Breast epithelium (tissue), 4 donors: ENCODE measurements around the gene MAMSTR. TPM values are rescaled to one million over a fixed set of nuclear protein-coding genes. Genes with fewer than 3 reads are reported as not detected.

Experiments used
- DNase-seq, 2 donors: peaks; one replicate each; pipeline ENCODE4 v3.0.0-alpha.2; 2019; ENCODE audit warnings: low spot score in 2 of 2
- H3K27ac ChIP-seq, 2 donors: fragments of 200-600 bp; sonication (generic) in 1 of 2; one replicate each; pipeline ENCODE4 v1.5.1; 2016 to 2019; ENCODE audit warnings: mild to moderate bottlenecking in 1 of 2
- H3K27me3 ChIP-seq, 2 donors: fragments of 200-600 bp; sonication (generic) in 1 of 2; one replicate each; pipeline versions ENCODE4 v1.5.1 to v1.6.0; 2017 to 2019; ENCODE audit warnings: control low read depth in 1 of 2, mild to moderate bottlenecking in 1 of 2
- H3K36me3 ChIP-seq: fragments of 200-600 bp; one replicate; pipeline ENCODE4 v1.5.1; 2019
- H3K4me1 ChIP-seq, 2 donors: fragments of 200-600 bp; sonication (generic); one replicate each; pipeline ENCODE4 v1.5.1; 2016 to 2019; ENCODE audit warnings: control low read depth in 1 of 2
- H3K4me3 ChIP-seq, 3 donors: fragments of 200-600 bp; sonication (generic); 1 replicate in 2 of 3; 2 replicates in 1 of 3; pipeline ENCODE4 v1.5.1; 2016 to 2019; ENCODE audit warnings: mild to moderate bottlenecking in 3 of 3, moderate library complexity in 2 of 3
- H3K9me3 ChIP-seq, 2 donors: fragments of 200-600 bp; sonication (generic) in 1 of 2; one replicate each; pipeline ENCODE4 v1.5.1; 2016 to 2019; ENCODE audit warnings: control low read depth in 1 of 2
- CTCF ChIP-seq, 3 donors: fragments of 450-650 bp; IDR thresholded peaks; one replicate each; pipeline ENCODE4 v1.5.1; 2016 to 2017; ENCODE audit warnings: antibody characterized with exemption in 3 of 3, mild to moderate bottlenecking in 3 of 3, moderate library complexity in 3 of 3
- POLR2A ChIP-seq: fragments of 450-650 bp; IDR thresholded peaks from one replicate; pipeline ENCODE4 v1.6.1; 2016; ENCODE audit warnings: antibody characterized with exemption, mild to moderate bottlenecking, moderate library complexity
- POLR2AphosphoS5 ChIP-seq, 3 donors: sonication (generic); formaldehyde crosslinking; IDR thresholded peaks; one replicate each; pipeline ENCODE4 v1.6.1; 2017; ENCODE audit warnings: antibody characterized with exemption in 3 of 3
- intact Hi-C: fragments of 100-400 bp; cut with DNase I; formaldehyde crosslinking; loops from one replicate; pipeline ENCODE4 v1.15.1; 2023; ENCODE audit warnings: low total_unique reads
- total RNA-seq, 3 donors: library from RNA; depleted of rRNA; stranded (reverse); fragments of >200 nt; gene quantifications; one replicate each; pipeline ENCODE4 v1.1.0, GENCODE V29; 2016

MAMSTR gene
- total RNA-seq, 3 donors from 2014 or later: 0.32 to 1.9 (median 1.3) TPM

GRCh38 chr19:48755084-48755641, 35.6 kb upstream of the MAMSTR start, which contains the start of gene FGF21:
Gene FGF21, plus strand, starts transcription at chr19:48755524. Its CDS starts 713 bp downstream, at chr19:48756237.
- H3K4me3 ChIP-seq: no peak within 1 kb of the TSS
- H3K27me3 ChIP-seq: no peaks in the 10 kb centered on the region
- H3K27ac ChIP-seq: no peak within 1 kb of the TSS
- H3K36me3 ChIP-seq: no peaks in the 10 kb centered on the region
- intact Hi-C loops: loop anchor here (5.0 kb wide), 1 partner anchor 1228 kb away; no protein-coding TSS in a partner anchor
- H3K4me1 ChIP-seq: no peaks in the 10 kb centered on the region
- no peak for TF ChIP-seq POLR2A
- no peak for TF ChIP-seq POLR2AphosphoS5 (IDR thresholded peaks at IDR 0.05)
- TF ChIP-seq CTCF (IDR thresholded peaks at IDR 0.05): no peak
- H3K9me3 ChIP-seq: no peaks in the 10 kb centered on the region
- no peak for DNase-seq

- no peaks in the 10 kb centered on the region for H3K4me1 ChIP-seq
- peak; percentile 87 to 88 for DNase-seq
- intact Hi-C loops: no loop called here
- no peak for TF ChIP-seq POLR2A
- peak in 2 of 3 donors; percentile 22 to 39 for TF ChIP-seq CTCF (IDR thresholded peaks at IDR 0.05)
- peak in 1 of 3 donors; percentile 21 for TF ChIP-seq POLR2AphosphoS5 (IDR thresholded peaks at IDR 0.05)
- no peaks in the 10 kb centered on the region for H3K27me3 ChIP-seq
- no peaks in the 10 kb centered on the region for H3K36me3 ChIP-seq
- peak within 1 kb of the TSS; percentile 56 to 74 for H3K27ac ChIP-seq
- H3K9me3 ChIP-seq: no peaks in the 10 kb centered on the region
- H3K4me3 ChIP-seq: peak within 1 kb of the TSS; percentile 39 to 67 (median 60)
Observed at GRCh38 chr19:48752496-48753365, 33.2 kb upstream of the MAMSTR start, which contains the start of gene FUT1. Gene FUT1, minus strand, starts transcription at chr19:48752641. Its CDS starts 1,360 bp downstream, at chr19:48751281.

GRCh38 chr19:48751845-48752495, 32.4 kb upstream of the MAMSTR start:
- Histone ChIP-seq H3K36me3 (no peaks in the 10 kb centered on the region), H3K9me3 (no peaks in the 10 kb centered on the region), H3K4me3 (peak overlapping the region; percentile 39 to 67 (median 60)), H3K4me1 (no peaks in the 10 kb centered on the region), H3K27ac (peak overlapping the region; percentile 56 to 74), H3K27me3 (no peaks in the 10 kb centered on the region)
- intact Hi-C loops: no loop called here
- TF ChIP-seq POLR2A: no peak
- TF ChIP-seq POLR2AphosphoS5 (IDR thresholded peaks at IDR 0.05): no peak
- no peak for TF ChIP-seq CTCF (IDR thresholded peaks at IDR 0.05)
- DNase-seq: no peak

- Histone ChIP-seq H3K36me3 (no peaks in the 10 kb centered on the region), H3K9me3 (no peaks in the 10 kb centered on the region), H3K27me3 (no peaks in the 10 kb centered on the region), H3K4me1 (no peaks in the 10 kb centered on the region), H3K4me3 (peak overlapping the region in 1 of 3 donors; percentile 67), H3K27ac (no peak overlapping the region)
- TF ChIP-seq POLR2A: no peak
- TF ChIP-seq CTCF (IDR thresholded peaks at IDR 0.05): no peak
- TF ChIP-seq POLR2AphosphoS5 (IDR thresholded peaks at IDR 0.05): no peak
- intact Hi-C loops: no loop called here
- DNase-seq: no peak
Observed at GRCh38 chr19:48750771-48751504, 31.4 kb upstream of the MAMSTR start.
